GM12878 (cell line): Measurements from ENCODE around the gene SOS1. TPM values are rescaled to one million over a fixed set of nuclear protein-coding genes. Genes with fewer than 3 reads are reported as not detected.

Experiments used
- BCL3 ChIP-seq: IDR thresholded peaks from 2 replicates; pipeline ENCODE4 v1.6.1; 2011; ENCODE audit warnings: borderline replicate concordance, low read depth, mild to moderate bottlenecking, moderate library complexity, low read length; ENCODE audit not compliant: insufficient read depth, poor library complexity, severe bottlenecking
- CBX3 ChIP-seq: fragments of 200-600 bp; sonication (generic); IDR thresholded peaks from 2 replicates; pipeline ENCODE4 v1.6.1; 2016; ENCODE audit warnings: low read depth, borderline replicate concordance
- CREB1 ChIP-seq: IDR thresholded peaks from 2 replicates; pipeline ENCODE4 v1.6.1; 2012; ENCODE audit warnings: low read depth, mild to moderate bottlenecking, inconsistent platforms
- E2F4 ChIP-seq: IDR thresholded peaks from 2 replicates; pipeline ENCODE4 v1.6.1; 2012; ENCODE audit warnings: low read depth, low read length, improper control_type of control experiment
- HSF1 ChIP-seq: fragments of 150-350 bp; IDR thresholded peaks from 2 replicates; pipeline ENCODE4 v1.6.1; 2014; ENCODE audit warnings: mild to moderate bottlenecking, low read depth, low read length
- KAT2A ChIP-seq: conservative IDR thresholded peaks from 2 replicates; pipeline ENCODE4 v1.6.1; 2011; ENCODE audit warnings: low read depth, low read length; ENCODE audit not compliant: control insufficient read depth
- NKRF ChIP-seq: fragments of 450-650 bp; conservative IDR thresholded peaks from 2 replicates; pipeline ENCODE4 v1.6.1; 2017; ENCODE audit warnings: mild to moderate bottlenecking, moderate library complexity
- PKNOX1 ChIP-seq: fragments of 450-650 bp; IDR thresholded peaks from 2 replicates; pipeline ENCODE4 v1.6.1; 2016; ENCODE audit warnings: mild to moderate bottlenecking
- PML ChIP-seq: IDR thresholded peaks from 2 replicates; pipeline ENCODE4 v1.6.1; 2012; ENCODE audit warnings: low read length, inconsistent platforms
- SREBF2 ChIP-seq: IDR thresholded peaks from 2 replicates; pipeline ENCODE4 v1.6.1; 2012; ENCODE audit warnings: mild to moderate bottlenecking, low read length
- SUPT20H ChIP-seq: IDR thresholded peaks from 2 replicates; pipeline ENCODE4 v1.6.1; 2011; ENCODE audit warnings: low read depth, mild to moderate bottlenecking, low read length, moderate library complexity, borderline replicate concordance; ENCODE audit not compliant: control insufficient read depth
- TAF1 ChIP-seq: IDR thresholded peaks from 2 replicates; pipeline ENCODE4 v1.6.1; 2011; ENCODE audit warnings: mild to moderate bottlenecking, low read depth, low read length, borderline replicate concordance
- TCF3 ChIP-seq: IDR thresholded peaks from 2 replicates; pipeline ENCODE4 v1.6.1; 2012; ENCODE audit warnings: low read depth, mild to moderate bottlenecking, low read length, borderline replicate concordance; ENCODE audit not compliant: insufficient read depth
- ZNF207 ChIP-seq: fragments of 450-650 bp; IDR thresholded peaks from 2 replicates; pipeline ENCODE4 v1.6.1; 2014; ENCODE audit warnings: antibody characterized with exemption, mild to moderate bottlenecking, borderline replicate concordance
- ZNF24 ChIP-seq: fragments of 450-650 bp; IDR thresholded peaks from 2 replicates; pipeline ENCODE4 v1.6.1; 2017; ENCODE audit warnings: antibody characterized with exemption, mild to moderate bottlenecking
- polyA plus RNA-seq, 11 experiments: library from polyadenylated mRNA; depleted of rRNA in 4 of 11; unstranded in 6 of 11; stranded (reverse) in 5 of 11; fragments of >200 nt; fragmentation: Nextera tagmentation in 4 of 11; fragmentation: Illumina TruSeq in 1 of 11; extraction: Ambion mirVana in 4 of 11; extraction: Trizol in 1 of 11; gene quantifications; 1 replicate in 1 of 11; 2 replicates in 10 of 11; pipeline versions ENCODE4 v1.2.1 to v1.2.3, GENCODE V29; 2011 to 2016; ENCODE audit warnings: inconsistent platforms in 2 of 11, missing spikeins in 2 of 11, low read depth in 1 of 11
- total RNA-seq, 4 experiments: library from RNA; depleted of rRNA in 3 of 4; stranded (reverse); fragments of >200 nt in 3 of 4; fragmentation: Illumina TruSeq in 1 of 4; extraction: Trizol in 1 of 4; gene quantifications; 2 replicates each; pipeline versions ENCODE4 v1.2.1 to v1.2.3, GENCODE V29; 2013 to 2021
- TF ChIP-seq, protein P1 (sequence below): IDR thresholded peaks from 2 replicates; pipeline ENCODE4 v1.6.1; 2011; ENCODE audit warnings: low read depth, low read length, improper control_type of control experiment, borderline replicate concordance
- TF ChIP-seq, protein P2 (sequence below): fragments of 450-650 bp; IDR thresholded peaks from 2 replicates; pipeline ENCODE4 v1.6.1; 2014; ENCODE audit warnings: mild to moderate bottlenecking
- TF ChIP-seq, protein P3 (sequence below): IDR thresholded peaks from 2 replicates; pipeline ENCODE4 v1.6.1; 2012; ENCODE audit warnings: low read depth, low read length, improper control_type of control experiment

Gene SOS1
- total and polyA plus RNA-seq, 10 of the 15 experiments (the other 5 are each of a cell fraction or from before 2014, with no cell fraction given) = 2.1 to 24.1 (median 8.5) TPM

DNA sequence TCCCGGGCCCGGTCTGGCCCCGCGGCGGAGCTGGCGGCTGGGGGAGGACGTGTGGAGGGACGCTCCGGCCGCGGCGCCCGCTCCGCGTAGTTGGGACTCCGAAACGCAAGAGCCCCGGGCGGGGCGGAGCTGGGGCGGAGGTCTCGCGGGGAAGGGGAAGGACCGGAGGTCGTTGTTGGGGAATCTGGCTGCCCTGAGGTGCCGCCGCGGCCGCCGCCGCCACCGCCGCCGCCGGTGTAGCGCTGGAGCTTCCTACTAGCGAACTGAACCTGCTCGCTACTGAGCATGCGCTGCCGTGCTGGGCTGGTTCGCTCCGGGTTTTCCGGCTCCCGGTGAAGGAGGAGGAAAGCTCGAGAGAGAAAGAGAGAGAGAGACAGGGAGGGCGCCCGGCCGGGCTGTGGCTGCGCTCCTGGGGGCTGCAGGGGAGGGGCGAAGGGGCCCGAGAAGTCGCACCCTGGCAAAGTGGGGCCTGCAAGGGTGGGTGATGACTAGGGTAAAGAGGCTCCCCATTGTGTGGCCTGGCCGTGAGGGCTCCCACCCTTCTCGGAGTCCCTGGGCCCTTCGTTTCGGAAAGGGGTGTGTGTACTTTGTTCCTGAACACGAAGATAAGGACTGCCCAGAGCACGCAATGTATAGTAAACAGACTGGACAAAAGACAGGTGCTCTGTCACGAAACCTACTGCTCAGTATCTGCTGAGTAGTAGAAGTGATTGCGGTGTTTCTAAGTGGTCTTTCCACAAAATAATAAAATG, at the start of gene SOS1 (continued):
- TF ChIP-seq TAF1 = peak; percentile 92; the same call in 1 of the 2 replicates
- TF ChIP-seq ZNF24 = no peak
- TF ChIP-seq SUPT20H = no peak
- TF ChIP-seq E2F4 = no peak
- no peak for TF ChIP-seq SREBF2
- TF ChIP-seq BCL3 = no peak
- no peak for TF ChIP-seq KAT2A
- peak; percentile 62; the same call in 1 of the 2 replicates for TF ChIP-seq CREB1
- no peak for TF ChIP-seq NKRF
- TF ChIP-seq, protein P1, sequence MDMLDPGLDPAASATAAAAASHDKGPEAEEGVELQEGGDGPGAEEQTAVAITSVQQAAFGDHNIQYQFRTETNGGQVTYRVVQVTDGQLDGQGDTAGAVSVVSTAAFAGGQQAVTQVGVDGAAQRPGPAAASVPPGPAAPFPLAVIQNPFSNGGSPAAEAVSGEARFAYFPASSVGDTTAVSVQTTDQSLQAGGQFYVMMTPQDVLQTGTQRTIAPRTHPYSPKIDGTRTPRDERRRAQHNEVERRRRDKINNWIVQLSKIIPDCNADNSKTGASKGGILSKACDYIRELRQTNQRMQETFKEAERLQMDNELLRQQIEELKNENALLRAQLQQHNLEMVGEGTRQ = no peak
- TF ChIP-seq, protein P2, sequence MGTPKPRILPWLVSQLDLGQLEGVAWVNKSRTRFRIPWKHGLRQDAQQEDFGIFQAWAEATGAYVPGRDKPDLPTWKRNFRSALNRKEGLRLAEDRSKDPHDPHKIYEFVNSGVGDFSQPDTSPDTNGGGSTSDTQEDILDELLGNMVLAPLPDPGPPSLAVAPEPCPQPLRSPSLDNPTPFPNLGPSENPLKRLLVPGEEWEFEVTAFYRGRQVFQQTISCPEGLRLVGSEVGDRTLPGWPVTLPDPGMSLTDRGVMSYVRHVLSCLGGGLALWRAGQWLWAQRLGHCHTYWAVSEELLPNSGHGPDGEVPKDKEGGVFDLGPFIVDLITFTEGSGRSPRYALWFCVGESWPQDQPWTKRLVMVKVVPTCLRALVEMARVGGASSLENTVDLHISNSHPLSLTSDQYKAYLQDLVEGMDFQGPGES = no peak
- 0 out of 2 replicates have a peak, but pooled peaks have one; percentile 21 for TF ChIP-seq PKNOX1
- no peak for TF ChIP-seq HSF1
- TF ChIP-seq PML = peak; percentile 74; the same call in 1 of the 2 replicates
- TF ChIP-seq CBX3 = no peak
- TF ChIP-seq, protein P3, sequence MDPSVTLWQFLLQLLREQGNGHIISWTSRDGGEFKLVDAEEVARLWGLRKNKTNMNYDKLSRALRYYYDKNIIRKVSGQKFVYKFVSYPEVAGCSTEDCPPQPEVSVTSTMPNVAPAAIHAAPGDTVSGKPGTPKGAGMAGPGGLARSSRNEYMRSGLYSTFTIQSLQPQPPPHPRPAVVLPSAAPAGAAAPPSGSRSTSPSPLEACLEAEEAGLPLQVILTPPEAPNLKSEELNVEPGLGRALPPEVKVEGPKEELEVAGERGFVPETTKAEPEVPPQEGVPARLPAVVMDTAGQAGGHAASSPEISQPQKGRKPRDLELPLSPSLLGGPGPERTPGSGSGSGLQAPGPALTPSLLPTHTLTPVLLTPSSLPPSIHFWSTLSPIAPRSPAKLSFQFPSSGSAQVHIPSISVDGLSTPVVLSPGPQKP = peak; percentile 19; the same call in 1 of the 2 replicates
- no peak for TF ChIP-seq ZNF207
- 0 out of 2 replicates have a peak, but pooled peaks have one; percentile 24 for TF ChIP-seq TCF3
